ENCODE data around the gene WWOX.

- no peak for TF ChIP-seq CTCF (IDR thresholded peaks at IDR 0.05 in 8 of 11, conservative IDR thresholded peaks at IDR 0.05 in 3 of 11)
- no peak for TF ChIP-seq POLR2A (IDR thresholded peaks at IDR 0.05)
- TF ChIP-seq POLR2AphosphoS5 (IDR thresholded peaks at IDR 0.05), result no peak
Observed at GRCh38 chr16:79099716-79100115, 1000.3 kb downstream of the WWOX start.
